K562 (cell line): ENCODE measurements around the gene CDC42EP1. TPM values are rescaled to one million over a fixed set of nuclear protein-coding genes. Genes with fewer than 3 reads are reported as not detected.
A peak's percentile ranks its signal among the peaks of the same experiment; 100 is the strongest.

Source experiments
- ASH1L ChIP-seq: fragments of 450-650 bp; IDR thresholded peaks from 2 replicates; pipeline ENCODE4 v1.6.1; 2018; ENCODE audit warnings: borderline replicate concordance, mild to moderate bottlenecking, low read depth; ENCODE audit not compliant: partially characterized antibody
- BCOR ChIP-seq: fragments of 450-650 bp; IDR thresholded peaks from 2 replicates; pipeline ENCODE4 v1.6.1; 2016
- CAMTA2 ChIP-seq: fragments of 250-450 bp; sonication (Bioruptor Pico); conservative IDR thresholded peaks from 2 replicates; pipeline ENCODE4 v1.5.1; 2022
- CCAR2 ChIP-seq: fragments of 200-400 bp; formaldehyde crosslinking; IDR thresholded peaks from 2 replicates; pipeline ENCODE4 v1.6.1; 2017; ENCODE audit warnings: mild to moderate bottlenecking, low read depth, low read length
- GATAD2B ChIP-seq: fragments of 450-650 bp; IDR thresholded peaks from 2 replicates; pipeline ENCODE4 v1.6.1; 2017; ENCODE audit warnings: mild to moderate bottlenecking, borderline replicate concordance
- HDAC2 ChIP-seq: fragments of 450-650 bp; IDR thresholded peaks from 2 replicates; pipeline ENCODE4 v1.6.1; 2016; ENCODE audit warnings: mild to moderate bottlenecking
- KDM4B ChIP-seq, 2 experiments: fragments of 450-650 bp in 1 of 2; sonication (generic) in 1 of 2; IDR thresholded peaks; 2 replicates each; pipeline ENCODE4 v1.6.1; 2016 to 2017; ENCODE audit warnings: borderline replicate concordance in 2 of 2, antibody characterized with exemption in 1 of 2, low read depth in 1 of 2, mild to moderate bottlenecking in 1 of 2
- KDM5B ChIP-seq: fragments of 200-600 bp; sonication (generic); IDR thresholded peaks from 2 replicates; pipeline ENCODE4 v1.6.1; 2012; ENCODE audit warnings: low read depth, mild to moderate bottlenecking, moderate library complexity, low read length, control low read depth, inconsistent platforms; ENCODE audit not compliant: insufficient replicate concordance
- POLR2AphosphoS2 ChIP-seq: IDR thresholded peaks from 2 replicates; pipeline ENCODE4 v1.6.1; 2012; ENCODE audit warnings: low read length, improper control_type of control experiment
- RBM22 ChIP-seq: fragments of 200-400 bp; formaldehyde crosslinking; IDR thresholded peaks from 2 replicates; pipeline ENCODE4 v1.6.1; 2018; ENCODE audit warnings: low read length, low read depth; ENCODE audit not compliant: poor library complexity, severe bottlenecking
- SRSF7 ChIP-seq: fragments of 200-400 bp; formaldehyde crosslinking; optimal IDR thresholded peaks from 2 replicates; pipeline ENCODE3; 2017; ENCODE audit warnings: mild to moderate bottlenecking, low read depth, low read length
- TAF15 ChIP-seq: fragments of 200-400 bp; formaldehyde crosslinking; IDR thresholded peaks from 2 replicates; pipeline ENCODE4 v1.6.1; 2017; ENCODE audit warnings: mild to moderate bottlenecking, low read depth, low read length, moderate library complexity
- TEAD1 ChIP-seq, 2 experiments: fragments of 450-650 bp in 1 of 2; sonication (generic) in 1 of 2; formaldehyde crosslinking; IDR thresholded peaks; 2 replicates each; pipeline versions ENCODE4 v1.4.0 to v1.8.0; 2020 to 2022; ENCODE audit warnings: mild to moderate bottlenecking in 2 of 2, missing genetic modification reagents in 1 of 2
- ZNF184 ChIP-seq: sonication (generic); formaldehyde crosslinking; IDR thresholded peaks from 2 replicates; pipeline ENCODE4 v1.5.0; 2020; ENCODE audit warnings: missing genetic modification reagents
- ZSCAN32 ChIP-seq: fragments of 450-650 bp; formaldehyde crosslinking; IDR thresholded peaks from 2 replicates; pipeline ENCODE4 v1.4.0; 2020; ENCODE audit warnings: mild to moderate bottlenecking, moderate library complexity
- polyA plus RNA-seq, 8 experiments: library from polyadenylated mRNA; depleted of rRNA in 4 of 8; stranded (reverse) in 5 of 8; unstranded in 3 of 8; fragments of >200 nt; fragmentation: Nextera tagmentation in 2 of 8; fragmentation: Illumina TruSeq in 1 of 8; extraction: Ambion mirVana in 2 of 8; extraction: Trizol in 1 of 8; gene quantifications; 2 replicates each; pipeline versions ENCODE4 v1.2.1 to v1.2.3, GENCODE V29; 2011 to 2014; ENCODE audit warnings: inconsistent platforms in 1 of 8, missing spikeins in 1 of 8
- total RNA-seq, 7 experiments: library from RNA; depleted of rRNA in 6 of 7; stranded (reverse); fragments of >200 nt in 6 of 7; fragmentation: Illumina TruSeq in 2 of 7; extraction: Trizol in 2 of 7; gene quantifications; 2 replicates each; pipeline versions ENCODE4 v1.2.1 to v1.2.3, GENCODE V29; 2011 to 2021; ENCODE audit warnings: low replicate concordance in 1 of 7
- TF ChIP-seq, protein P1 (sequence below), 2 experiments: fragments of 150-350 bp in 1 of 2; IDR thresholded peaks; 2 replicates each; pipeline ENCODE4 v1.6.1; 2012 to 2016; ENCODE audit warnings: low read depth in 2 of 2, low read length in 2 of 2, mild to moderate bottlenecking in 1 of 2, moderate library complexity in 1 of 2
- TF ChIP-seq, protein P2 (sequence below): fragments of 250-450 bp; sonication (Bioruptor Pico); IDR thresholded peaks from 2 replicates; pipeline ENCODE4 v1.4.0; 2020; ENCODE audit warnings: borderline replicate concordance
- TF ChIP-seq, protein P3 (sequence below): fragments of 250-450 bp; sonication (Bioruptor Pico); IDR thresholded peaks from 2 replicates; pipeline ENCODE4 v1.5.0; 2022; ENCODE audit warnings: mild to moderate bottlenecking

The CDC42EP1 gene
- total and polyA plus RNA-seq, 9 of the 15 experiments (the other 6 are each of a cell fraction or from before 2014, with no cell fraction given): 0.67 to 70.2 (median 7.3) TPM

DNA sequence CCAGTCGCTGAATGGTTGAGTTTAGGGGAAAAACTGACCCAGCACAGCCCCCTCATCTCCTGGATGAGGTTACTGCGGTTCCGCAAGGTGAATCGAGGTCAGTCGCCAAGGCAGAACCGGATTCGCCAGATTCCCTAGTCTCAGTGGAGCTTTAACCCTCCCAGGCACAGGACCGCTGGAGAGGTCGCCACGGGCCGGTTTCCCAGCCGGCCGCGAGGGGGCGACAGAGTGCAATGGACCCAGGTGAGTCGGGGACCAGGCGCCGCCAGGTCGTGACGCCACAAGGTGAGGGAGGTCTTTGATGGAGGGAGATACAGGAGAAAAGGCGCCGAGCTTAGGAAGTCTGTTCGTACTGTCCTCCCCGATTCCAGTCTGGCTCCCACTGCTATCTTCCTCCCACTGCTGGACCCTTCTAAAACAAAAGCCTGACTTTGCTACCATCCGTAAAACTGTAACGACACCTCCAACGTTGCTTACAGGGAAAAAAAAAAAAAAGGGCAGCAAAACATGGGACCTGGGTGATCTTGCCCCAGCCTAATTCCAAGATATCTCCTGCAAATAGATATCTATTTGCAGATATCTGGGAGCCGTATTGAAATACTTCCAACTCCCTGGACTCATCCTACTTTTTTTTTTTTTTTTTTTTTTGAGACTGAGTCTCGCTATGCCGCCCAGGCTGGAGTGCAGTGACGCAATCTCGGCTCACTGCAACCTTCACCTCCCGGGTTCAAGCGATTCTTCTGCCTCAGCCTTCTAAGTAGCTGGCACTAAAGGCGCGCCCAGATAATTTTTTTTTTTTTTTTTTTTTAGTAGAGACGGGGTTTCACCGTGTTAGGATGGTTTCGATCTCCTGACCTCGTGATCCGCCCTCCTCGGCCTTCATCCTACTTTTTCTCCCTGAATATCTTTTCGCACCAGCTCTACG lies 47.0 kb downstream of the CDC42EP1 start (continued):
- TF ChIP-seq, protein P1, sequence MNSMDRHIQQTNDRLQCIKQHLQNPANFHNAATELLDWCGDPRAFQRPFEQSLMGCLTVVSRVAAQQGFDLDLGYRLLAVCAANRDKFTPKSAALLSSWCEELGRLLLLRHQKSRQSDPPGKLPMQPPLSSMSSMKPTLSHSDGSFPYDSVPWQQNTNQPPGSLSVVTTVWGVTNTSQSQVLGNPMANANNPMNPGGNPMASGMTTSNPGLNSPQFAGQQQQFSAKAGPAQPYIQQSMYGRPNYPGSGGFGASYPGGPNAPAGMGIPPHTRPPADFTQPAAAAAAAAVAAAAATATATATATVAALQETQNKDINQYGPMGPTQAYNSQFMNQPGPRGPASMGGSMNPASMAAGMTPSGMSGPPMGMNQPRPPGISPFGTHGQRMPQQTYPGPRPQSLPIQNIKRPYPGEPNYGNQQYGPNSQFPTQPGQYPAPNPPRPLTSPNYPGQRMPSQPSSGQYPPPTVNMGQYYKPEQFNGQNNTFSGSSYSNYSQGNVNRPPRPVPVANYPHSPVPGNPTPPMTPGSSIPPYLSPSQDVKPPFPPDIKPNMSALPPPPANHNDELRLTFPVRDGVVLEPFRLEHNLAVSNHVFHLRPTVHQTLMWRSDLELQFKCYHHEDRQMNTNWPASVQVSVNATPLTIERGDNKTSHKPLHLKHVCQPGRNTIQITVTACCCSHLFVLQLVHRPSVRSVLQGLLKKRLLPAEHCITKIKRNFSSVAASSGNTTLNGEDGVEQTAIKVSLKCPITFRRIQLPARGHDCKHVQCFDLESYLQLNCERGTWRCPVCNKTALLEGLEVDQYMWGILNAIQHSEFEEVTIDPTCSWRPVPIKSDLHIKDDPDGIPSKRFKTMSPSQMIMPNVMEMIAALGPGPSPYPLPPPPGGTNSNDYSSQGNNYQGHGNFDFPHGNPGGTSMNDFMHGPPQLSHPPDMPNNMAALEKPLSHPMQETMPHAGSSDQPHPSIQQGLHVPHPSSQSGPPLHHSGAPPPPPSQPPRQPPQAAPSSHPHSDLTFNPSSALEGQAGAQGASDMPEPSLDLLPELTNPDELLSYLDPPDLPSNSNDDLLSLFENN (IDR thresholded peaks at IDR 0.05; ENCODE audit: low read depth in 2 of 2, low read length in 2 of 2): no peak
- no peak for TF ChIP-seq POLR2AphosphoS2
- 0 out of 2 replicates have a peak, but pooled peaks have one; percentile 55 for TF ChIP-seq GATAD2B
- no peak for TF ChIP-seq ZNF184
- no peak for TF ChIP-seq SRSF7
- no peak for TF ChIP-seq RBM22
- no peak for TF ChIP-seq KDM5B
- no peak for TF ChIP-seq TAF15
- TF ChIP-seq ZSCAN32: no peak
- TF ChIP-seq, protein P2, sequence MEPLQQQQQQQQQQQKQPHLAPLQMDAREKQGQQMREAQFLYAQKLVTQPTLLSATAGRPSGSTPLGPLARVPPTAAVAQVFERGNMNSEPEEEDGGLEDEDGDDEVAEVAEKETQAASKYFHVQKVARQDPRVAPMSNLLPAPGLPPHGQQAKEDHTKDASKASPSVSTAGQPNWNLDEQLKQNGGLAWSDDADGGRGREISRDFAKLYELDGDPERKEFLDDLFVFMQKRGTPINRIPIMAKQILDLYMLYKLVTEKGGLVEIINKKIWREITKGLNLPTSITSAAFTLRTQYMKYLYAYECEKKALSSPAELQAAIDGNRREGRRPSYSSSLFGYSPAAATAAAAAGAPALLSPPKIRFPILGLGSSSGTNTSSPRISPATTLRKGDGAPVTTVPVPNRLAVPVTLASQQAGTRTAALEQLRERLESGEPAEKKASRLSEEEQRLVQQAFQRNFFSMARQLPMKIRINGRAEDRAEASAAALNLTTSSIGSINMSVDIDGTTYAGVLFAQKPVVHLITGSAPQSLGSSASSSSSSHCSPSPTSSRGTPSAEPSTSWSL (CRISPR knock-in tag): no peak
- TF ChIP-seq CAMTA2 (CRISPR knock-in tag): no peak
- no peak for TF ChIP-seq KDM4B (IDR thresholded peaks at IDR 0.05; ENCODE audit: borderline replicate concordance in 2 of 2, low read depth in 1 of 2)
- TF ChIP-seq, protein P3, sequence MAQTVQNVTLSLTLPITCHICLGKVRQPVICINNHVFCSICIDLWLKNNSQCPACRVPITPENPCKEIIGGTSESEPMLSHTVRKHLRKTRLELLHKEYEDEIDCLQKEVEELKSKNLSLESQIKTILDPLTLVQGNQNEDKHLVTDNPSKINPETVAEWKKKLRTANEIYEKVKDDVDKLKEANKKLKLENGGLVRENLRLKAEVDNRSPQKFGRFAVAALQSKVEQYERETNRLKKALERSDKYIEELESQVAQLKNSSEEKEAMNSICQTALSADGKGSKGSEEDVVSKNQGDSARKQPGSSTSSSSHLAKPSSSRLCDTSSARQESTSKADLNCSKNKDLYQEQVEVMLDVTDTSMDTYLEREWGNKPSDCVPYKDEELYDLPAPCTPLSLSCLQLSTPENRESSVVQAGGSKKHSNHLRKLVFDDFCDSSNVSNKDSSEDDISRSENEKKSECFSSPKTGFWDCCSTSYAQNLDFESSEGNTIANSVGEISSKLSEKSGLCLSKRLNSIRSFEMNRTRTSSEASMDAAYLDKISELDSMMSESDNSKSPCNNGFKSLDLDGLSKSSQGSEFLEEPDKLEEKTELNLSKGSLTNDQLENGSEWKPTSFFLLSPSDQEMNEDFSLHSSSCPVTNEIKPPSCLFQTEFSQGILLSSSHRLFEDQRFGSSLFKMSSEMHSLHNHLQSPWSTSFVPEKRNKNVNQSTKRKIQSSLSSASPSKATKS (CRISPR knock-in tag): no peak
- TF ChIP-seq BCOR: no peak
- TF ChIP-seq CCAR2: no peak
- TF ChIP-seq ASH1L: no peak
- TF ChIP-seq TEAD1 (CRISPR knock-in tag; IDR thresholded peaks at IDR 0.05): no peak
- TF ChIP-seq HDAC2: 0 out of 2 replicates have a peak, but pooled peaks have one; percentile 34
